HepG2 (cell line): Measurements from ENCODE around the gene TUBA4B. TPM values are rescaled to one million over a fixed set of nuclear protein-coding genes. Genes with fewer than 3 reads are reported as not detected.

Source experiments
- BHLHE40 ChIP-seq: IDR thresholded peaks from 2 replicates; pipeline ENCODE4 v1.6.1; 2011; ENCODE audit warnings: low read length, improper control_type of control experiment
- GATA4 ChIP-seq: sonication (generic); IDR thresholded peaks from 2 replicates; pipeline ENCODE4 v1.6.1; 2016; ENCODE audit warnings: antibody characterized with exemption, low read depth, borderline replicate concordance
- HCFC1 ChIP-seq: fragments of 150-350 bp; IDR thresholded peaks from 2 replicates; pipeline ENCODE4 v1.6.1; 2014; ENCODE audit warnings: low read depth, low read length
- HDAC1 ChIP-seq: sonication (generic); formaldehyde crosslinking; IDR thresholded peaks from 2 replicates; pipeline ENCODE4 v1.5.1; 2020; ENCODE audit warnings: mild to moderate bottlenecking, missing genetic modification reagents
- HNRNPK ChIP-seq: fragments of 200-400 bp; formaldehyde crosslinking; IDR thresholded peaks from 2 replicates; pipeline ENCODE4 v1.6.1; 2018; ENCODE audit warnings: low read length, low read depth, moderate library complexity, mild to moderate bottlenecking; ENCODE audit not compliant: poor library complexity, severe bottlenecking
- JARID2 ChIP-seq: sonication (generic); formaldehyde crosslinking; IDR thresholded peaks from 2 replicates; pipeline ENCODE4 v1.8.1; 2023; ENCODE audit warnings: missing genetic modification reagents, inconsistent platforms; ENCODE audit not compliant: insufficient replicate concordance
- PITX1 ChIP-seq: sonication (generic); formaldehyde crosslinking; IDR thresholded peaks from 2 replicates; pipeline ENCODE4 v1.5.1; 2020; ENCODE audit warnings: mild to moderate bottlenecking, missing genetic modification reagents
- TSC22D2 ChIP-seq: sonication (generic); formaldehyde crosslinking; IDR thresholded peaks from 2 replicates; pipeline ENCODE4 v1.5.1; 2020; ENCODE audit warnings: missing genetic modification reagents, mild to moderate bottlenecking, borderline replicate concordance
- ZBTB8A ChIP-seq: sonication (generic); formaldehyde crosslinking; IDR thresholded peaks from 2 replicates; pipeline ENCODE4 v1.4.0; 2020; ENCODE audit warnings: mild to moderate bottlenecking, low read depth, missing genetic modification reagents, borderline replicate concordance
- ZFAT ChIP-seq: sonication (generic); formaldehyde crosslinking; conservative IDR thresholded peaks from 2 replicates; pipeline ENCODE4 v1.8.1; 2023; ENCODE audit warnings: missing genetic modification reagents, inconsistent platforms
- ZFP37 ChIP-seq: sonication (generic); formaldehyde crosslinking; IDR thresholded peaks from 2 replicates; pipeline ENCODE4 v1.4.0; 2020; ENCODE audit warnings: missing genetic modification reagents, borderline replicate concordance
- ZNF124 ChIP-seq: sonication (generic); formaldehyde crosslinking; IDR thresholded peaks from 2 replicates; pipeline ENCODE4 v1.4.0; 2020; ENCODE audit warnings: missing genetic modification reagents
- ZNF292 ChIP-seq: sonication (generic); formaldehyde crosslinking; IDR thresholded peaks from 2 replicates; pipeline ENCODE4 v1.8.1; 2022; ENCODE audit warnings: mild to moderate bottlenecking, low read depth, missing genetic modification reagents, borderline replicate concordance
- ZNF343 ChIP-seq: sonication (generic); formaldehyde crosslinking; IDR thresholded peaks from 2 replicates; pipeline ENCODE4 v1.4.0; 2020; ENCODE audit warnings: mild to moderate bottlenecking, missing genetic modification reagents
- ZNF670 ChIP-seq: sonication (generic); formaldehyde crosslinking; IDR thresholded peaks from 2 replicates; pipeline ENCODE4 v1.8.0; 2022; ENCODE audit warnings: mild to moderate bottlenecking, missing genetic modification reagents, borderline replicate concordance
- ZNF7 ChIP-seq: IDR thresholded peaks from 2 replicates; pipeline ENCODE4 v1.6.1; 2016; ENCODE audit warnings: missing biosample characterization, missing genetic modification reagents
- ZNF709 ChIP-seq: sonication (generic); formaldehyde crosslinking; IDR thresholded peaks from 2 replicates; pipeline ENCODE4 v1.5.0; 2020; ENCODE audit warnings: mild to moderate bottlenecking, missing genetic modification reagents
- ZNF749 ChIP-seq: sonication (generic); formaldehyde crosslinking; IDR thresholded peaks from 2 replicates; pipeline ENCODE4 v1.8.0; 2022; ENCODE audit warnings: mild to moderate bottlenecking, missing genetic modification reagents, moderate library complexity, borderline replicate concordance
- ZNF75D ChIP-seq: sonication (generic); formaldehyde crosslinking; IDR thresholded peaks from 2 replicates; pipeline ENCODE4 v1.8.1; 2023; ENCODE audit warnings: missing genetic modification reagents, mild to moderate bottlenecking, borderline replicate concordance
- ZNF792 ChIP-seq: IDR thresholded peaks from 2 replicates; pipeline ENCODE4 v1.6.1; 2016
- ZSCAN30 ChIP-seq: sonication (generic); formaldehyde crosslinking; IDR thresholded peaks from 2 replicates; pipeline ENCODE4 v1.5.0; 2020; ENCODE audit warnings: mild to moderate bottlenecking, missing genetic modification reagents
- polyA plus RNA-seq, 8 experiments: library from polyadenylated mRNA; depleted of rRNA in 3 of 8; stranded (reverse) in 7 of 8; unstranded in 1 of 8; fragments of >200 nt; fragmentation: Illumina TruSeq in 4 of 8; extraction: Trizol in 4 of 8; gene quantifications; 2 replicates each; pipeline versions ENCODE4 v1.2.1 to v1.2.3, GENCODE V29; 2011 to 2016; ENCODE audit warnings: low read depth in 4 of 8, missing spikeins in 1 of 8, mixed read lengths in 1 of 8; ENCODE audit not compliant: insufficient read depth in 1 of 8
- total RNA-seq, 5 experiments: library from RNA; depleted of rRNA; stranded (reverse); fragments of >200 nt; fragmentation: Illumina TruSeq; extraction: Trizol; gene quantifications; 2 replicates each; pipeline ENCODE4 v1.2.3, GENCODE V29; 2016; ENCODE audit warnings: low read depth in 1 of 5
- TF ChIP-seq, protein P1 (sequence below): sonication (generic); formaldehyde crosslinking; conservative IDR thresholded peaks from 2 replicates; pipeline ENCODE4 v1.8.1; 2023; ENCODE audit warnings: missing genetic modification reagents
- TF ChIP-seq, protein P2 (sequence below): sonication (generic); formaldehyde crosslinking; IDR thresholded peaks from 2 replicates; pipeline ENCODE4 v1.8.0; 2022; ENCODE audit warnings: mild to moderate bottlenecking, missing genetic modification reagents, borderline replicate concordance
- TF ChIP-seq, protein P3 (sequence below): sonication (generic); formaldehyde crosslinking; IDR thresholded peaks from 2 replicates; pipeline ENCODE4 v1.4.0; 2020; ENCODE audit warnings: missing genetic modification reagents

Gene TUBA4B
- total and polyA plus RNA-seq, 2 of the 13 experiments (the other 11 are each of a cell fraction or from before 2014, with no cell fraction given), result 0.18 to 0.22 TPM

DNA sequence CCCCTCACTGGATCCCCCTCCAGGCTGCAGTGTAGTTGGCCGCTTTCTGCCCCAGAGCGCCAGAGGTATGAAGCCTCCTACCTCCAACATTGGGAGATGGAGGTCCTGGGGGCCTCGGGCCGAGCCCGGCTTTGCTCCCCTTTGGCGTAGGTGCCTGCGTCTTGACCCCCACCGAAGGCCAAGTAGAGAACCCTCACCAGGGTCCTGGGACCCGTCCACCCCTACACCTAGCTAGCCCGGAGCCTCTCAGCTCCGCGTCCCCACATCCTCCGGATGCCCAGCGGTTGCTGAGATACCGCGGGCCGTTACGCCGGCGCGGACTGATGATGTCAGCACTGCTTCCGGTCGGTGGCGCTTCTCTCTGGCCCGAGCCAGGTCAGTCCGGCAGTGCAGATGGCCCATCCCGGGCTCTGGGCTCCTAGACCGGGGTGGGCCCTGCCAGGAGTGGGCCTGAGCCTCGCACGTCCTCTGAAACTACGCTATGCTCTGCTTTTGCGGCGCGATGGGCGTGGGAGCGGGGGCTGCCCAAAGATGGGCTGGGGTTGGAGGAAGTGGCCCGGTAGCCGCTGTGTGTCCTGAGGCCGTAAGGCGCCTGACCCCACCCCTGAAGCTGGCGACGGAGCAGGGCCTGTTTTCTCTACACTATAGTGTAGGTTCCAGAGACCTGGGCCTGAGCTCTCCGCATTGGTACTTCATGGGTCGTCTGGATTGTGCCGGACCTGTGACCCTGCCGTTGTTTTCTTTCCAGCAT, 7.7 kb upstream of the TUBA4B start, which contains the start of the genes GLB1L and STK16 (continued):
- TF ChIP-seq ZFAT (CRISPR knock-in tag) (no peak), HCFC1 (peak; percentile 82), HDAC1 (peak; percentile 100), JARID2 (CRISPR knock-in tag) (no peak), BHLHE40 (peak; percentile 51; the same call in 1 of the 2 replicates), ZNF75D (CRISPR knock-in tag) (no peak), ZFP37 (peak; percentile 89), ZSCAN30 (CRISPR knock-in tag) (no peak), HNRNPK (no peak), TSC22D2 (CRISPR knock-in tag) (peak; percentile 90), GATA4 (0 out of 2 replicates have a peak, but pooled peaks have one; percentile 67), ZNF343 (CRISPR knock-in tag) (peak; percentile 85; the same call in 1 of the 2 replicates), ZNF7 (CRISPR knock-in tag) (no peak; the same call in 1 of the 2 replicates), ZNF792 (CRISPR knock-in tag) (peak; percentile 91), PITX1 (peak; percentile 55; the same call in 1 of the 2 replicates), ZNF124 (peak; percentile 93), ZNF670 (CRISPR knock-in tag) (peak; percentile 97), ZNF292 (CRISPR knock-in tag) (0 out of 2 replicates have a peak, but pooled peaks have one; percentile 70), ZBTB8A (CRISPR knock-in tag) (no peak), ZNF749 (CRISPR knock-in tag) (peak; percentile 26; the same call in 1 of the 2 replicates), ZNF709 (CRISPR knock-in tag) (peak; percentile 91)
- TF ChIP-seq, protein P1, sequence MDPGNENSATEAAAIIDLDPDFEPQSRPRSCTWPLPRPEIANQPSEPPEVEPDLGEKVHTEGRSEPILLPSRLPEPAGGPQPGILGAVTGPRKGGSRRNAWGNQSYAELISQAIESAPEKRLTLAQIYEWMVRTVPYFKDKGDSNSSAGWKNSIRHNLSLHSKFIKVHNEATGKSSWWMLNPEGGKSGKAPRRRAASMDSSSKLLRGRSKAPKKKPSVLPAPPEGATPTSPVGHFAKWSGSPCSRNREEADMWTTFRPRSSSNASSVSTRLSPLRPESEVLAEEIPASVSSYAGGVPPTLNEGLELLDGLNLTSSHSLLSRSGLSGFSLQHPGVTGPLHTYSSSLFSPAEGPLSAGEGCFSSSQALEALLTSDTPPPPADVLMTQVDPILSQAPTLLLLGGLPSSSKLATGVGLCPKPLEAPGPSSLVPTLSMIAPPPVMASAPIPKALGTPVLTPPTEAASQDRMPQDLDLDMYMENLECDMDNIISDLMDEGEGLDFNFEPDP (CRISPR knock-in tag), result no peak
- TF ChIP-seq, protein P2, sequence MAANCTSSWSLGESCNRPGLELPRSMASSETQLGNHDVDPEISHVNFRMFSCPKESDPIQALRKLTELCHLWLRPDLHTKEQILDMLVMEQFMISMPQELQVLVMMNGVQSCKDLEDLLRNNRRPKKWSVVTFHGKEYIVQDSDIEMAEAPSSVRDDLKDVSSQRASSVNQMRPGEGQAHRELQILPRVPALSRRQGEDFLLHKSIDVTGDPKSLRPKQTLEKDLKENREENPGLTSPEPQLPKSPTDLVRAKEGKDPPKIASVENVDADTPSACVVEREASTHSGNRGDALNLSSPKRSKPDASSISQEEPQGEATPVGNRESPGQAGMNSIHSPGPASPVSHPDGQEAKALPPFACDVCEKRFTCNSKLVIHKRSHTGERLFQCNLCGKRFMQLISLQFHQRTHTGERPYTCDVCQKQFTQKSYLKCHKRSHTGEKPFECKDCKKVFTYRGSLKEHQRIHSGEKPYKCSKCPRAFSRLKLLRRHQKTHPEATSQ, result no peak
- TF ChIP-seq, protein P3, sequence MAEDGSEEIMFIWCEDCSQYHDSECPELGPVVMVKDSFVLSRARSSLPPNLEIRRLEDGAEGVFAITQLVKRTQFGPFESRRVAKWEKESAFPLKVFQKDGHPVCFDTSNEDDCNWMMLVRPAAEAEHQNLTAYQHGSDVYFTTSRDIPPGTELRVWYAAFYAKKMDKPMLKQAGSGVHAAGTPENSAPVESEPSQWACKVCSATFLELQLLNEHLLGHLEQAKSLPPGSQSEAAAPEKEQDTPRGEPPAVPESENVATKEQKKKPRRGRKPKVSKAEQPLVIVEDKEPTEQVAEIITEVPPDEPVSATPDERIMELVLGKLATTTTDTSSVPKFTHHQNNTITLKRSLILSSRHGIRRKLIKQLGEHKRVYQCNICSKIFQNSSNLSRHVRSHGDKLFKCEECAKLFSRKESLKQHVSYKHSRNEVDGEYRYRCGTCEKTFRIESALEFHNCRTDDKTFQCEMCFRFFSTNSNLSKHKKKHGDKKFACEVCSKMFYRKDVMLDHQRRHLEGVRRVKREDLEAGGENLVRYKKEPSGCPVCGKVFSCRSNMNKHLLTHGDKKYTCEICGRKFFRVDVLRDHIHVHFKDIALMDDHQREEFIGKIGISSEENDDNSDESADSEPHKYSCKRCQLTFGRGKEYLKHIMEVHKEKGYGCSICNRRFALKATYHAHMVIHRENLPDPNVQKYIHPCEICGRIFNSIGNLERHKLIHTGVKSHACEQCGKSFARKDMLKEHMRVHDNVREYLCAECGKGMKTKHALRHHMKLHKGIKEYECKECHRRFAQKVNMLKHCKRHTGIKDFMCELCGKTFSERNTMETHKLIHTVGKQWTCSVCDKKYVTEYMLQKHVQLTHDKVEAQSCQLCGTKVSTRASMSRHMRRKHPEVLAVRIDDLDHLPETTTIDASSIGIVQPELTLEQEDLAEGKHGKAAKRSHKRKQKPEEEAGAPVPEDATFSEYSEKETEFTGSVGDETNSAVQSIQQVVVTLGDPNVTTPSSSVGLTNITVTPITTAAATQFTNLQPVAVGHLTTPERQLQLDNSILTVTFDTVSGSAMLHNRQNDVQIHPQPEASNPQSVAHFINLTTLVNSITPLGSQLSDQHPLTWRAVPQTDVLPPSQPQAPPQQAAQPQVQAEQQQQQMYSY (CRISPR knock-in tag), result peak; percentile 71; the same call in 1 of the 2 replicates
